Stimulated activated CD8-positive, alpha-beta memory T cell treated with anti-CD3 and anti-CD28 coated beads, Interleukin-15, amount 100 ng/mL, for 4 hours (primary cell): ENCODE results near the gene YWHAB.

Source experiments
- DNase-seq, 2 donors: peaks; one replicate each; pipeline ENCODE4 v3.0.0-alpha.2; 2020; ENCODE audit warnings: low read depth in 2 of 2

Gene YWHAB

GRCh38 chr20:44952731-44953130, 67.2 kb downstream of the YWHAB start:
- no peak for DNase-seq

GRCh38 chr20:44954211-44954610, 68.7 kb downstream of the YWHAB start:
- no peak for DNase-seq

GRCh38 chr20:44955270-44955669, 69.8 kb downstream of the YWHAB start:
- no peak for DNase-seq

DNA sequence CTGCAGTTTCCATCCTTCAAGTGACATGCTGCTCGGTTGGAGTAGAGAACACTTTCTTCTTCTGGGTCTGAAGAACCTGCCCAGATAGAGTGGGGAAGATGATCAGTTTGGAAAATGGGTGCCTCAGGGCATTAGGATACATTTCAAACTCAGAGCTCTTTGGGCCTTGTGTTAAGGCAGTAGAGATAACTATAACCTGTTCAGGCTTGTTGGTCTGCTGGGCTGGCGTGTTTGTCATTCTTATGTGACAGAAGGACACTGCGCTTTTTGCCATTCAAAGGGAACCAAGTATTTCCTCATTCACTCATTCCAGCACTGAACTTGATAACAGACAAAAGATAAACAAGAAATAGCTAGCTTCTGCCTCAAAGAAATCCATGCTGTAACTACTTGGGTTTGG, 70.9 kb downstream of the YWHAB start:
- no peak for DNase-seq
